Stimulated activated naive CD4-positive, alpha-beta T cell (primary cell): ENCODE data around the gene TTC7B.

Experiments
- DNase-seq, 6 experiments: peaks; one replicate each; lab custom pipeline; 2025; lab: John Stamatoyannopoulos, UW

The TTC7B gene

GRCh38 chr14:90674716-90675115 lies 141.5 kb downstream of the TTC7B start:
- DNase-seq: no peak

DNA sequence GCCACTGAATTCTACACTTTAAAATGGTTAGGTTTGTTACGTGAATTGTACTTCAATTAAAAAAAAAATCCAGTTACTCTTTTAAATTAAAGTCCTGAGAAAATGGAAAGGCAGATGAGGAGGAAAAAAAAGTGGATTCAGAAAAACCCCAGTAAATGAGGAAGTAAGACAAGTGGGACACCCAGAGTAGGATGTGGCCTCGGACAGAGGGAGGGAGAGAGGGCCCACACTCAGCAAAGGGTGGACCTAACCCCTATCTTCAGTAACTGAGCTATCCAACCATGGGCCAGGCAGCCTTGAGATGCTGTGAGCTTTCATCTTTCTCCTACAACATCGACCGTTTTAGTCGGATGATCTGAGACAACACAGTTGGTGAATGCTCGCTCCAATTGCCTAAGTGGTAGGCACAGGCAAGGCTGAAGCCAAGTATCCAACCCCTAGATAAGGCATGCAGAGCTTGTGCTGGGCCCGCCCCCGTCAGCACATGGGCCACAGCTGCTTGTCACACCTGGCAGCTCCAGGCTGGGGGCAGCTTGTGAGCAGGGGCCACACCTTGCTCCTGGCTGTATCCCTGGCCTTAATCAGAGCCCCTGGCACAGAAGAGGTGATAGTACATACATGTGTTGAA lies 142.1 kb downstream of the TTC7B start:
- DNase-seq: no peak

GRCh38 chr14:90671382-90672234 lies 144.6 kb downstream of the TTC7B start:
- DNase-seq: no peak

GRCh38 chr14:90669731-90670130 lies 146.5 kb downstream of the TTC7B start:
- DNase-seq: no peak

DNA sequence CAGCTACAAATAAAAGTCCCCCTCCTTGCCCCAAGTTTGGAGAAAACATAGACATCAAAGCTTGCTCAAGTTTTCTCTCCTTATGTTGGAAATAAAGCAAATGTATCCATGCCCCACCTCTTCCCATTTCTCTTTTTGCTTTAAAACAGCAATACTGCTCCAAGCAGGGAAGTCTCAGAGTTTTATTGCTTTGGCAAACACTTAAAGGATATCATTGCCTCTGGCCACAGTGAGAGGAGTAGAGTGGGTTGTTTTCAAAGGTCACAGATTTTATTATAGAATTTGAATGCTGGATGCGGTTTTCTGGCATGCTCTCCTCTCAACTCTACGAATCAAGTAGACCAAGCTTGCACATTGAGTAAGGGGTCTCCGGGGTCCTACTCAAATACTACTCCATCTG lies 149.7 kb downstream of the TTC7B start:
- DNase-seq: no peak

DNA sequence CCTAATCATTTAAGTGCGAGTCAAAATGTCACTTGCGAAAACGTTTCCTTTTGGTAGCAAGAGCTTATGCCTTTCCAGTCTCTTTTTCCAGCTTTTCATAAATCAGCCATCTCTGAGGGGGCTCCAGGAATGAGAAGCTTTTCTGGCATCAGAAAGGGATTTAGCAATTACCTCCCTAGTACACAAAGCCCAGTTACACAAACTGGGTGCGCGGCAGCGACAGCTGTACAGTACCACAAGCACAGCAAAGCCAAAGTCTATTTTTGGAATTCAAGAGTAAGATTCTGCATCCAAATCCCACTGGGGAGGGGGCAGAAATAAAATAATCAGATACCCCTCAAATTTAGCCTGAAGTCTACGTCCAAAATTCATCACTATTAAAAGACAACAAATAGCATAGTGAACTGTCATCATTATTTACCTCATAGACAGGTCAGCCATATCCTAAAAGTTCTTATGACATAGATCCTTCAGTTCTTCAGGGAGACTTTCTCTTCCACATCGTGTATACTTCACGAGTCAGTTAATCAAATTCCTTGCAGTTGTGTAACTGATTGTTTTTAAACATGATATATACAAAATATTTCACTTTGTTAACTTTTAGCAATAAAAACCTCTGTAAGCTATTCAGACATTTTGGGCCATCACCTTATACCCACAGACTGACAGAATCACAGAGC lies 150.8 kb downstream of the TTC7B start:
- DNase-seq: no peak

DNA sequence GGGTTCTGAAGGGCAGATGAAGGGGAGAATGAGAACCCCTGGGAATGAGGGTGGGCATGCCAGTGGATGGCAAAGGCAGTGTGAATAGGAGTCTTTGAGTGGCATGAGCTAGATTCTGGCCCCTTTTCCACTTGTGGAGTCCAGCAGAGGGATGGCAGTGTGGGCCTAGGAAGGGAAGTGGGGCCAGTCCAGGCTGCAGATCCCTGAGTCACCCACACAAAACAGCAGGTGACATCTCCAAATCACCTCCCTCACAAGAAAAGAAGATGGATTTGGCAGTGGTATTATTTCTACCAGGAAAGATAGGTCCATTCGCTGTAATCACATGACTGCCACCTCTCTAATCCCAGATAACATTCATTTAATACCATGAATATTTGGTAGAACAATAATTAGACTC lies 151.3 kb downstream of the TTC7B start:
- DNase-seq: no peak

GRCh38 chr14:90663680-90664079 lies 152.6 kb downstream of the TTC7B start:
- no peak for DNase-seq

DNA sequence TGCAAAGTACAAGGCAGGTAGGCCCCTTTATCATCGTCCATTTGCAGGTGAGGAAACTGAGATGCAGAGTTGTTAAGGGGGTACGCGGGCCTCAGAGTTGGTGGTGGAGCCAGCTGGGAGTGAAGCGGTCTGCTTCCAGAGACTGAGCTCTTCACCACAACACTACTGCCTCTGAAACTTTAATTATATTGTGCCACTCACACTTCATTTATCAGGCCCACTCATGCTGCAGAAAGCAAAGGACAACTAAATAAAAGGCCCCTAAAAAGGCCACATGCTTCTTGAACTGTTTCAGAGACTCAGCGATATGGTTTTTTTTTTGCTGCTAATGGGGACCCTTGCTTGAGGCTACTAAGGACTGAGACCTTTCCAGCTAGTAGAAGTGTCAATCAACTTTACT lies 153.1 kb downstream of the TTC7B start:
- DNase-seq: no peak

DNA sequence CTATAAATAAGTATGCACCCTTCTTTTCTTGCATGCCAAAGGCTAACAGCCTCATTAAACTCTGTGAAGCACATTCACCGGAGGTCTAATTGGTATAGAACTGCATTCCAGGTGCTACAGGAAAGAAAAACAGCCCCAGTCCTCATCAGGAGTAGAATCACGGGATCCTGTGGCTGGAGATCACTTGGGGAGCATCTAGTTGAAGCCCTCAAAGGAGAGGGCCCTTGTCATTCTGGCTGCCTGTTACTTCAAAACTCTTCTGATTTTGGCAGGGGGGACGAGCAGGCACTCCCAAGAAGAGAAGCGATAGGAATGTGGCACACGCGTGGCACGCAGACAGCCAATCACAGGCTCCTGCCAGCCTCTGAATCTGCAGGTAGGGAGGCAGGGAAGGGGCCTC lies 154.4 kb downstream of the TTC7B start:
- DNase-seq: no peak

GRCh38 chr14:90660865-90661570 lies 155.2 kb downstream of the TTC7B start:
- DNase-seq: no peak

DNA sequence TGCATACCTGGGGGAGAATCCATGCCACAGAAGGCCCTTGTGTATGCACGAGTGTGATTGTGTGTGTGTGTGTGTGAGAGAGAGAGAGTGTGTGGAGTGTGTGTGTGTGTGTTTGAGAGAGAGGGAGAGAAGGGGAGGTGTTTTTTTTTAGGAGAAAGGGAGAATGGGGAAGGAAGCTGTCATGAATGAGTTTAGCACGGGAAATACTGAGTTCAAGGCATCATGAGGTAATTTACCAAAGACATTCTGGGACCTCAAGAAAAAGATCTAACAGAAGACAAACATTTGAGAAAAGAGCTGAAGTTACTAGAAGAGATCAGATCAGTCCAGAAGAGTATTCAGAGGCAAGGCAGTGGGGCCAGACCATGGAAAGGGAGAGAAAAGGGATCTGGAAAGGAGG lies 157.1 kb downstream of the TTC7B start:
- no peak for DNase-seq

DNA sequence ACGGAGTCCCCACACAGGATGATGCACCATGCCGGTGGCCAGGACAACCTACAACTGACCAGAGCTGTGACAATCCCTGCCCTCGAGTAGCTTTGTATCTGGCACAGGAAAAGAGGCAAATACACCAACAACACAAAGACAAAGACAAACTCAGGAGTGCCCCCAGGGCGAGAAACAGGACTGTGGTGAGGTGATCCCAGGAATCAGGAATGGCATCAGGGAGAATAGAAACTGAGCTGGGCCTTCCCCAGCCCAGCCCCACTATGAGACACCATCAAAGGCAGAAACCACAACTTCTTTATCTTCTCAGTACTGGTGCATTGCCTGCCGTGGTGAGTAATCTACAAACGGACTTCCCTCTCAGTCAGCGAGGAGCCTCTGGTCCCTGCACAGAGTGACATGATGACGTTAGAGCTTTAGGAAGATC lies 157.7 kb downstream of the TTC7B start:
- DNase-seq: no peak

GRCh38 chr14:90656973-90657372 lies 159.3 kb downstream of the TTC7B start:
- DNase-seq: no peak

- DNase-seq: no peak
Measured at GRCh38 chr14:90655829-90656228, 160.4 kb downstream of the TTC7B start.

DNA sequence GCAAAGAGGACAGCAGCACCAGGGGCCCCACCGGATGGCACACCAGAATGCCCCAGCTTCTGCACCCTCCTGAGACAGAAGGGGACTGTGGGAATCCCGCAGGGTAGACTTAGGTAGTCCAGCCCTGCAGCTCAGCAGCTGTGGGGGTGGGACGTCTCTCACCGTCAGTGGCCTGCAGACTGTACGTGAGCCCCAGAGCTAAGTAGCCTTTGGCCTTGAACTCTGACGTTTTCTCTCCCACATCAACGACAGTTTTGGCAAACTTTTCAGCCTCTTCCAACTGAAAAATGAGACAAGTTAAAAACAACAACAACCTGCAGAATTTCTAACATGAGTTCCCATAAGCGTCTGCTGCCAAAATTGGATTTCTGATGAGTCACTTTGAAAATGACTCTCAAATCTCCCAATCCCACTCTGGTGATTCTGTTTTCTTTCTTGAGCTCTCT lies 161.4 kb downstream of the TTC7B start:
- no peak for DNase-seq

- no peak for DNase-seq
Measured at GRCh38 chr14:90652626-90653025, 163.6 kb downstream of the TTC7B start.

- DNase-seq: no peak
Measured at GRCh38 chr14:90651976-90652560, 164.2 kb downstream of the TTC7B start.

DNA sequence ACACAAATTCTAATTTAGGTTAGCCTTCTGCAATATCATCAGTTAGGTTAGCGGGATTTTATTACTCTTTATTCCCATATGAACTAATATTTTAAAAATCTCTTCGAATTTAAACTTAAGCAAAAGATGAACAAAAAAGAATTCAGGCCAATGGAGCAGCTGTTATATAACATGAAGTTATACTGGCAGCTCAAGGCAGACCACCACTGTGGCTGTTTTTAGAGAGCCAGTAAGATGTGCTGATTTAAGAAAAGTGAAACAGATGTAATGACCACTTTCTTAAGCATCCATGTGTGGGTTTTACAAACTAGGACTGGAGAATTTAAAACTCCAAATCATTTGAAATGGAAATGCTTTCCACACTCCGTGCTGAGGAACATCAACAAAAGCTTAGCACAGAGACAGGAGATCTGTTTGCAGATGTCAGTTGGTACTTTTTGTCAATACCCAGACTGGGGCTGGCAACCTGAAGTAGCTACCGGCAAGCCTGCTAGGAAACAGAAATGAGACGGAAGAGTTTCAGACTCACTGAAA lies 164.9 kb downstream of the TTC7B start:
- no peak for DNase-seq

DNA sequence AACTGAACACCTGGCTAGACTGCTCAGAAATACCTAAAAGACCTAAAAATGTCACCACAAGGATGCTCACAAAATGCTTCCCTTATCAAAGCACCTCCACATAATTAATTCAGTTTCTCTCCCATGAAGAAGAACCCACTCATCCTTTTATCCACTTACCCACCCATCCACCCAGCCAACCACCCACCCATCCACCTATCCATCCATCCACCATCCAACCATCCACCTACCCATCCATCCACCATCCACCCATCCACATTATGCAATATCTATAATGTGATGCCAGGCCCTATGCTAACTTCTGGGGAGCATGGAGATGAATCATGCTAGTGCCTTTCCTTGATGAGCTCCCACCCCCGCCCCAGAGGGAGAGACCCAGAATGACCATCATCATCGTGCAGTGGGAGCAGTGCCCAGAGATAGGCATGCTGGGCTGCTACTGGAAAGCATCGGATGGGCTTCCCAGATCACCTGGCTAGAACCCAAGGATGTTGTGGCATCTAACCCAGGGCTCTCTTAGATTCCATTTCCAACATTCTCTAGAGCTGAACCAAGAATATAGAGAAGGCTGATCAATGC lies 166.6 kb downstream of the TTC7B start:
- DNase-seq: no peak

DNA sequence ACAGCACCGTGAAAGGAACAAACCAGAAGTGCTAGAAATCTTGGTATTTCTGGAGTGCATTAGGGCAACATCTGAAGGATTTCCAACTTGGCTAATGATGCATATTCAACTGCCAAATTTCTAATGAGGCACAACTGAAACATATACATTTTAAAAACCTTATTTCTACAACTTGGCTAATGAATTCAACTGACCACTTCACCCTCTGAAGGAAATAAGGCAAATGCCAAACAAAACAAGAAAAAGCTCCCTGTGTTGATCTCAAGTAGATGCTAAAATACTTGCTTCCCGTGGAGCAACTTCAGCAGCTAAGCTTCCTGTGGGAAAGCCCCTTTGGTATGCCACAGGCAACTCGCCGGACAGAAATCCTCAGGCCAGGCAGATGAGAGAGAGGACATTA lies 167.1 kb downstream of the TTC7B start:
- no peak for DNase-seq
